ENCODE results near the gene KLK3.
"Not testable (repeated sequence)": the region's sequence is repeated elsewhere in the genome, so short reads cannot be mapped to it uniquely, and the experiment has no call there.

KLK3 gene

DNA sequence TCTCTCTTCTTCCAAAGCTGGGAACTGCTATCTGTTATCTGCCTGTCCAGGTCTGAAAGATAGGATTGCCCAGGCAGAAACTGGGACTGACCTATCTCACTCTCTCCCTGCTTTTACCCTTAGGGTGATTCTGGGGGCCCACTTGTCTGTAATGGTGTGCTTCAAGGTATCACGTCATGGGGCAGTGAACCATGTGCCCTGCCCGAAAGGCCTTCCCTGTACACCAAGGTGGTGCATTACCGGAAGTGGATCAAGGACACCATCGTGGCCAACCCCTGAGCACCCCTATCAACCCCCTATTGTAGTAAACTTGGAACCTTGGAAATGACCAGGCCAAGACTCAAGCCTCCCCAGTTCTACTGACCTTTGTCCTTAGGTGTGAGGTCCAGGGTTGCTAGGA is 5.1 kb downstream of the KLK3 start:
- no peak for DNase-seq (ENCODE audit: low read depth in 2 of 2, low spot score in 1 of 2)

DNA sequence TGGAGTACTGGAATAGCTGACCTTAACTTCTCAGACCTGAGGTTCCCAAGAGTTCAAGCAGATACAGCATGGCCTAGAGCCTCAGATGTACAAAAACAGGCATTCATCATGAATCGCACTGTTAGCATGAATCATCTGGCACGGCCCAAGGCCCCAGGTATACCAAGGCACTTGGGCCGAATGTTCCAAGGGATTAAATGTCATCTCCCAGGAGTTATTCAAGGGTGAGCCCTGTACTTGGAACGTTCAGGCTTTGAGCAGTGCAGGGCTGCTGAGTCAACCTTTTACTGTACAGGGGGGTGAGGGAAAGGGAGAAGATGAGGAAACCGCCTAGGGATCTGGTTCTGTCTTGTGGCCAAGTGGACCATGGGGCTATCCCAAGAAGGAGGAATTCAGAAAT is 6.3 kb downstream of the KLK3 start:
- DNase-seq (ENCODE audit: low read depth in 2 of 2, low spot score in 1 of 2): no peak

DNA sequence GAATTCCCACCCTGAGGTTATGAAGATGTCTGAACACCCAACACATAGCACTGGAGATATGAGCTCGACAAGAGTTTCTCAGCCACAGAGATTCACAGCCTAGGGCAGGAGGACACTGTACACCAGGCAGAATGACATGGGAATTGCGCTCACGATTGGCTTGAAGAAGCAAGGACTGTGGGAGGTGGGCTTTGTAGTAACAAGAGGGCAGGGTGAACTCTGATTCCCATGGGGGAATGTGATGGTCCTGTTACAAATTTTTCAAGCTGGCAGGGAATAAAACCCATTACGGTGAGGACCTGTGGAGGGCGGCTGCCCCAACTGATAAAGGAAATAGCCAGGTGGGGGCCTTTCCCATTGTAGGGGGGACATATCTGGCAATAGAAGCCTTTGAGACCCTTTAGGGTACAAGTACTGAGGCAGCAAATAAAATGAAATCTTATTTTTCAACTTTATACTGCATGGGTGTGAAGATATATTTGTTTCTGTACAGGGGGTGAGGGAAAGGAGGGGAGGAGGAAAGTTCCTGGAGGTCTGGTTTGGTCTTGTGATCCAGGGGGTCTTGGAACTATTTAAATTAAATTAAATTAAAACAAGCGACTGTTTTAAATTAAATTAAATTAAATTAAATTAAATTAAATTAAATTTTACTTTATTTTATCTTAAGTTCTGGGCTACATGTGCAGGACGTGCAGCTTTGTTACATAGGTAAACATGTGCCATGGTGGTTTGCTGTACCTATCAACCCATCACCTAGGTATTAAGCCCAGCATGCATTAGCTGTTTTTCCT is 7.0 kb downstream of the KLK3 start:
- no peak for DNase-seq (ENCODE audit: low read depth in 2 of 2, low spot score in 1 of 2)

DNA sequence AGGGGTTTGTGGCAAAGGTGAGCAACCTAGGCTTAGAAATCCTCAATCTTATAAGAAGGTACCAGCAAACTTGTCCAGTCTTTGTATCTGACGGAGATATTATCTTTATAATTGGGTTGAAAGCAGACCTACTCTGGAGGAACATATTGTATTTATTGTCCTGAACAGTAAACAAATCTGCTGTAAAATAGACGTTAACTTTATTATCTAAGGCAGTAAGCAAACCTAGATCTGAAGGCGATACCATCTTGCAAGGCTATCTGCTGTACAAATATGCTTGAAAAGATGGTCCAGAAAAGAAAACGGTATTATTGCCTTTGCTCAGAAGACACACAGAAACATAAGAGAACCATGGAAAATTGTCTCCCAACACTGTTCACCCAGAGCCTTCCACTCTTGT is 14.8 kb downstream of the KLK3 start:
- no peak for DNase-seq (ENCODE audit: low read depth in 2 of 2, low spot score in 1 of 2)

DNA sequence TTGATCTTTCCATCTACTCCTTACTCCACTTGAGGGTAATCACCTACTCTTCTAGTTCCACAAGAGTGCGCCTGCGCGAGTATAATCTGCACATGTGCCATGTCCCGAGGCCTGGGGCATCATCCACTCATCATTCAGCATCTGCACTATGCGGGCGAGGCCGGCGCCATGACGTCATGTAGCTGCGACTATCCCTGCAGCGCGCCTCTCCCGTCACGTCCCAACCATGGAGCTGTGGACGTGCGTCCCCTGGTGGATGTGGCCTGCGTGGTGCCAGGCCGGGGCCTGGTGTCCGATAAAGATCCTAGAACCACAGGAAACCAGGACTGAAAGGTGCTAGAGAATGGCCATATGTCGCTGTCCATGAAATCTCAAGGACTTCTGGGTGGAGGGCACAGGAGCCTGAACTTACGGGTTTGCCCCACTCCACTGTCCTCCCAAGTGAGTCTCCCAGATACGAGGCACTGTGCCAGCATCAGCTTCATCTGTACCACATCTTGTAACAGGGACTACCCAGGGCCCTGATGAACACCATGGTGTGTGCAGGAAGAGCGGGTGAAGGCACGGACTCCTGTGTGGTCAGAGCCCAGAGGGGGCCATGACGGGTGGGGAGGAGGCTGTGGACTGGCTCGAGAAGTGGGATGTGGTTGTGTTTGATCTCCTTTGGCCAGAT is 15.8 kb downstream of the KLK3 start:
- no peak for DNase-seq (ENCODE audit: low read depth in 2 of 2, low spot score in 1 of 2)

DNA sequence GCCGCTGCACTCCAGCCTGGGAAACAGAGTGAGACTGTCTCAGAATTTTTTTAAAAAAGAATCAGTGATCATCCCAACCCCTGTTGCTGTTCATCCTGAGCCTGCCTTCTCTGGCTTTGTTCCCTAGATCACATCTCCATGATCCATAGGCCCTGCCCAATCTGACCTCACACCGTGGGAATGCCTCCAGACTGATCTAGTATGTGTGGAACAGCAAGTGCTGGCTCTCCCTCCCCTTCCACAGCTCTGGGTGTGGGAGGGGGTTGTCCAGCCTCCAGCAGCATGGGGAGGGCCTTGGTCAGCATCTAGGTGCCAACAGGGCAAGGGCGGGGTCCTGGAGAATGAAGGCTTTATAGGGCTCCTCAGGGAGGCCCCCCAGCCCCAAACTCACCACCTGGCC is 18.3 kb downstream of the KLK3 start, which contains the start of gene KLK2:
TSS of gene KLK2 (plus strand) at position 384 of the 400 bp plus-strand sequence. CDS start 35 bp downstream, outside the sequence.
- DNase-seq (ENCODE audit: low read depth in 2 of 2, low spot score in 1 of 2): no peak

DNA sequence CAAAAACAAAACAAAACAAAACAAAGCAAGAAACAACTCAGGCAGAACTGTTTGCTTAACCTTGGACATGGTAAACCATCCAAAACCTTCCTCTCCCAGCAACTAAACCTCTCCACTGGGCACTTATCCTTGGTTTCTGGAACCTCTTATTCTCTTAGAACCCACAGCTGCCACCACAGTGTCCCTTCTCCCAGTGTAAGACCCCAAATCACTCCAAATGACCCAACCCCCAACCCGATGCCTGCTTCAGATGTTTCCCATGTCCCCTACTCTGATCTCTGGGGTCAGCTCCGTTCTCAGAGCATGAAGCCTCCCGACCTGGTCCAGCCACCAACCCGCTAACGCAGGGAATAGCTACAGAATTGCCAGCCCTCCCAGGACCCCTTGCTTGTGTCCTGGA is 19.5 kb downstream of the KLK3 start:
- no peak for DNase-seq (ENCODE audit: low read depth in 2 of 2, low spot score in 1 of 2)

DNA sequence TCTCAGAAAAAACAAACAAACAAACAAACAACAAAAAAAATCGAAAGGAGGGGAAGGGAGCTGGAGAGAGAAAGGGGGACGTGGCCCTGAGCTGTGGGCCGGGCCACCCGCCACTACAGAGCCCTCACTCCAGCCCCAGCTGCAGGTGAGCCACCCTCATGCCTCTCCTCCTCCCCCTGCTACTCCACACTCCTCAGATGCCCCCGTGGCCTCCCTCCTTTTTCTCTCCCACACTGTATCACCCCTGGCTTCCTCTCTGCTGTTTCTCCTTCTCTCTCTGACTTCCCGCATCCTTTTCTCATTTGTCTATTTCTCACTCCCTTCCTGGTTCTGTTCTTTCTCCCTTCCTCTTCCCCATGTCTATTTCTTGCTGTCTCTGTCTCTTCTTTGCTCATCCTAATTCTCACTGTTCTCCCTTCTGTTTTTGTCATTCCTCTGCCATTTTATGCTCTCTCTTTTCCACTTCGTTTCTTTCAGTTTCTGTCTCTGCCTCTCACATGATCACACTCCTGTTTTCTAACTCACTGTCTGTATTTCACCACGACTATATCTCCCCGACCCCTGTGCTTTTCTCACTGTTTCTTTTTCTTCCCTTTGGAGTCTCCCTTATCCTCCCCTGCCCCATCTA is 21.2 kb downstream of the KLK3 start:
- no peak for DNase-seq (ENCODE audit: low read depth in 2 of 2, low spot score in 1 of 2)

DNA sequence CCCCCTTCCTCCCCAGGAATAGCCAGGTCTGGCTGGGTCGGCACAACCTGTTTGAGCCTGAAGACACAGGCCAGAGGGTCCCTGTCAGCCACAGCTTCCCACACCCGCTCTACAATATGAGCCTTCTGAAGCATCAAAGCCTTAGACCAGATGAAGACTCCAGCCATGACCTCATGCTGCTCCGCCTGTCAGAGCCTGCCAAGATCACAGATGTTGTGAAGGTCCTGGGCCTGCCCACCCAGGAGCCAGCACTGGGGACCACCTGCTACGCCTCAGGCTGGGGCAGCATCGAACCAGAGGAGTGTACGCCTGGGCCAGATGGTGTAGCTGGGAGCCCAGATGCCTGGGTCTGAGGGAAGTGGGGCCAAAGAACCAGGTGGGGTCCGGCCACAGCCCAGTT is 21.7 kb downstream of the KLK3 start:
- no peak for DNase-seq (ENCODE audit: low read depth in 2 of 2, low spot score in 1 of 2)

DNA sequence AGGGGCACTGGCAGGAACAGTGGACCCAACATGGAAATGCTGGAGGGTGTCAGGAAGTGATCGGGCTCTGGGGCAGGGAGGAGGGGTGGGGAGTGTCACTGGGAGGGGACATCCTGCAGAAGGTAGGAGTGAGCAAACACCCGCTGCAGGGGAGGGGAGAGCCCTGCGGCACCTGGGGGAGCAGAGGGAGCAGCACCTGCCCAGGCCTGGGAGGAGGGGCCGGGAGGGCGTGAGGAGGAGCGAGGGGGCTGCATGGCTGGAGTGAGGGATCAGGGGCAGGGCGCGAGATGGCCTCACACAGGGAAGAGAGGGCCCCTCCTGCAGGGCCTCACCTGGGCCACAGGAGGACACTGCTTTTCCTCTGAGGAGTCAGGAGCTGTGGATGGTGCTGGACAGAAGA is 22.6 kb downstream of the KLK3 start:
- DNase-seq (ENCODE audit: low read depth in 2 of 2, low spot score in 1 of 2): no peak

DNA sequence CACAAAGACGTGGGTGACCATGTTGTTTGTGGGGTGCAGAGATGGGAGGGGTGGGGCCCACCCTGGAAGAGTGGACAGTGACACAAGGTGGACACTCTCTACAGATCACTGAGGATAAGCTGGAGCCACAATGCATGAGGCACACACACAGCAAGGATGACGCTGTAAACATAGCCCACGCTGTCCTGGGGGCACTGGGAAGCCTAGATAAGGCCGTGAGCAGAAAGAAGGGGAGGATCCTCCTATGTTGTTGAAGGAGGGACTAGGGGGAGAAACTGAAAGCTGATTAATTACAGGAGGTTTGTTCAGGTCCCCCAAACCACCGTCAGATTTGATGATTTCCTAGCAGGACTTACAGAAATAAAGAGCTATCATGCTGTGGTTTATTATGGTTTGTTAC is 24.1 kb downstream of the KLK3 start:
- DNase-seq (ENCODE audit: low read depth in 2 of 2, low spot score in 1 of 2): no peak

DNA sequence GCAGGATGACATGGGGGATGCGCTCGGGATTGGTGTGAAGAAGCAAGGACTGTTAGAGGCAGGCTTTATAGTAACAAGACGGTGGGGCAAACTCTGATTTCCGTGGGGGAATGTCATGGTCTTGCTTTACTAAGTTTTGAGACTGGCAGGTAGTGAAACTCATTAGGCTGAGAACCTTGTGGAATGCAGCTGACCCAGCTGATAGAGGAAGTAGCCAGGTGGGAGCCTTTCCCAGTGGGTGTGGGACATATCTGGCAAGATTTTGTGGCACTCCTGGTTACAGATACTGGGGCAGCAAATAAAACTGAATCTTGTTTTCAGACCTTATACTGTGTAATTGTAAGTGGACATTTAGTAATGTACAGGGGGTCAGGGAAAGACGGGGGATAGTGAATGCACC is 25.5 kb downstream of the KLK3 start:
- DNase-seq (ENCODE audit: low read depth in 2 of 2, low spot score in 1 of 2): no peak

DNA sequence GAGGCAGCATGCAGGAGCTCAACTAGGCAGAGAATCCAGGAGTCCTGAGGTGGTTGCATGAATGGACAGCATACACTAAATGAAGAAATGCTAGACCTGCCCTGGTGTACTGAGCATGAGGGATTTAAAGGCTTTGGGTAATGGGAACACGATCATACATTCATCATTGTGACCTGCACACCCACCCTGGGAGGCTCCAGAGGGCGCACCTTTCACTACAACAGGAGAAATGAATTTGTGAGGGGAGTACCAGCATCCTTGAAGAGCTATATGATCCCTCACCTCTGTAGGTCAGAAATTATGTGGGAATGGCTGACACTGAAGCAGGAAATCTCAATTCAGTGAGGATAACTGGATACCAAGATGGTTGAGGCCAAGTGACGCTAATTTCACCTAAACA is 27.5 kb downstream of the KLK3 start:
- no peak for DNase-seq (ENCODE audit: low read depth in 2 of 2, low spot score in 1 of 2)

DNA sequence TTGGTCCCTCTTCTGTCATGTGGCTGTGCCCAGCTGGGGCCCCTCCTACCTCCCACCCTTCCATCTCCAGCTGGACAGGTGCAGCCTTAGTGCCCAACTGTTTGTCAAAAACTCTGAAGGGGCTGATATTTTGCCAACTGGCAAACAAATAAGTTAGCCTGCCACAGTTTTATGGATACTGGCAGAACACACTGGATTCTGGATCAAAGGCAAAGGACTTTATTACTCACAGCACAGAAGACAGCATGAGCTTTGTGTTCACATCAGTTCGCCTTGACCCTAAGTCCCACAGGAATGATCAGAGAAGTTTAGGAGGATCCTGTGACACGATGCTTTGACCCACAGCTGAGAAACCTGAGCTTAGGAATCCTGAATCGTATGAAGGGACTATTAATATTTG is 34.9 kb downstream of the KLK3 start:
- no peak for DNase-seq (ENCODE audit: low read depth in 2 of 2, low spot score in 1 of 2)

DNA sequence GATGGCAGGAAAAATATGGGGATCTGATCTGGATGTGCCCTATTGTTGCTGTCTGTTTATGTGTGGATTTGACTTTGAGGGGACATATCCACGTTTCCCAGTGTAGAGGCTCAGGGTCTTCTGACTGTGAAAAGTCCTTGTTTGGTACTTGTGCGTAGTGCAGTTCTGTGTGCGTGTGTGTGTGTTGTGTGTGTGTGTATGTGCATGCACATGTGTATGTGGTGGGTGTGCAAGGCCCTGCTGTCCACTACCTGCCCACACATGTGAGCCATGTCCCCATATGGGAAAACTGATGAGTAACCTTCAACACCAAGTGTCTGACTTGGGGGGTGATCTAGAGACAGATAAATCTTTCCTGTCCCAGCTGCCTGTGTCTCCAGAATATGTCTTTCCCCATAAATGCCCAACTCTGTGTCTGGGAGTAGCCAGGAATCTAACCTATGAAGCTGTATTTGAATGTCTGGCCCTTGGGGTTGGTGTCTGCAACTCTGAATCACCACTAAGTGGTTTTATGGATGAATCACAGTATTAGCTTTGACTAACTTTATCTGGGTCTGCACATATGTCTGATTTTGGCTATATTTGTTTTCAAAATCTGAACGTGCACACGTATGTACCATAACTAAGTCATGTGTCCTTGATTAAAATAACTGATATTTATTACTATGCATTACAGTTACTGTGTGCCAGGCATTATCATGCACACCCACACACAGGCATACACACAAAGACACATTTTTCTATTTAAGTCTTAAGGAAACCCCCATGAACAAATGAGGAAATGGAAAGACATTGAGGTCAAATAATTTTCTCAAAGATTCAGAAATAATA is 35.9 kb downstream of the KLK3 start:
- no peak for DNase-seq (ENCODE audit: low read depth in 2 of 2, low spot score in 1 of 2)

DNA sequence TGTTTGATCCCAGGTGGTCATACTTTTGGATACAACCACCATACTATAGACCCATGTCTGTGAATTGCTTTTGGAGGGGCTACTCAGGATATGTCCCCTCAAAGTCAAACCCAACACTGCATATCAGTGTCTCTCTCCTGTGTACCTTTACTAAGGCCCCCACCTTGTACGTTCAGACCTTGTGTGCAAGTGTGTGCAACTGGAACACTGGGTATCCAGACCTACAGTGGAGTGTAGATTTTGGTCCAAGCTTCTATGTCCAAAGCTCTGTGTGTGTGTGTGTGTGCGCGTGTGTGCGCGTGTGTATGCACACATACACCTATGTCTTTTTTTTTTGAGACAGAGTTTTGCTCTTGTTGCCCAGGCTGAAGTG is 36.5 kb downstream of the KLK3 start:
- DNase-seq (ENCODE audit: low read depth in 2 of 2, low spot score in 1 of 2): no peak

DNA sequence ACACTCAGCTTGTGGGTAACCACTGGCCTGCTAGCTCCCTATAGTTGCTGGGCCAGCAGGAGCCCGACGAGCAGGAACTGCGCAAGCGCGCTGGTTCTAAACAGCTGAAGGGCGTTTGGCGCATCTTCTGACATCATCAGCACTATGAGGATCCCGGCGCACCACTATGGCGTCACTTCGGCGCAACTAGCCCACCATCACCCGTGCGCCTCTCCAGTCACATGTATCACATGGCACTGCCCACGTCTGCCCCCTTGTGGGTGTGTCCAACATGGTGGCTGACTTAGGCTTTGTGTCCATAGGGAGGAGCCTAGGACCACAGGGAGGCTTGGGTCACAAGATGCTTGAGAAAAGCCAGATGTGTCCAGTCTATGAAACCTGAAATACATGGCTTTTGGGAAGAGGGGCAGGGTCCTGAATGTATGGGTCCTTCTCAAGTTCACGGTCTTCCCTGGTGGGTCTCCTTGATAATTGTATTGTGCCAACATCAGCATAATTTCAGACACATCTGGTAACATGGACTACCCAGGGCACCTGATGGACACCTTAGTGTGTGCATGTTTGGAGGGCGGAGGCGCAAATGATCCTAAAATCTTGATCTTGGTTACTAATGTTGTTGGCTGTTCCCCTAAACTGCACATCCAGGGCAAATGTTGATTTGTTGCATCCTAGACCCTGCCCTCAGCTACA is 38.5 kb downstream of the KLK3 start:
- DNase-seq (ENCODE audit: low read depth in 2 of 2, low spot score in 1 of 2): no peak

DNA sequence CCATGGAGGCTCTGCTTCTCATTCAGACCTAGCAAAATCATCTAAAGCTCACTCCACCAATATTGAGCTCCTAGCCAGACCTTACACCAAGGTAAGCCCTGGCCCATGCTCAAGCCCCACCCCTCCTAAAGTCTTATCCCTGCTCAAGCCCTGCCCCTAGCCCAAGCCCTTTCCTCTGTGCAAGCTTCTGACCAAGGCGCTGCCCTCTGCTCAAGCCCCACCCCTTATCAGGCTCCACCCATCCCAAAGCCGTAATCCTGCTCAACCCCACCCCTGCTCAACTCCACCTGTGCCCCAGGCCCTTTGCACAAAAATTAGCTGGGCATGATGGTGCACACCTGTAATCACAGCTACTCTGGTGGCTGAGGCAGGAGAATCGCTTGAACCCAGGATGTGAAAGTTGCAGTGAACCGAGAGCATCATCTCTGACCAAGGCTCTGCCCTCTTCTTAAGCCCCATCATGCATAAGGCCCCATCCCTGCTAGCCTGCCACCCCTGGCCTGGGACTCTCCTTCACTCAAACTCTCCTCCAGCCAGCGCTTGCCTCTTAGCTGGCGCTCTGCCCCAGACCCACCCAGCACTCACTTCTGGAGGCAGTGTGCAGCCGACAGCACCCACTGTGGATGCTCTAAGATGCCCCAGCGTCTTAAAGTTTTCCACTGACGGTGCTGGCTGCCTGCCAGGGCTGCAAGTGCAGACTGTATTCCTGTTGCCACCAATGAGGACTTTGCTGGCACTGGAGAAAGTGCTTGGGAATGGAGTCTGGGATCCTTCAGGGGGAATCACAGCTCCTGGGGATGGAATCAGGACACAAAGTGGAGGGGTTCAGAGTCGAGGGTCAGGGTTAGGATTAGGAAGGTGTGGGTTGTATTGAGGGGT is 40.0 kb downstream of the KLK3 start:
- DNase-seq (ENCODE audit: low read depth in 2 of 2, low spot score in 1 of 2): no peak

DNA sequence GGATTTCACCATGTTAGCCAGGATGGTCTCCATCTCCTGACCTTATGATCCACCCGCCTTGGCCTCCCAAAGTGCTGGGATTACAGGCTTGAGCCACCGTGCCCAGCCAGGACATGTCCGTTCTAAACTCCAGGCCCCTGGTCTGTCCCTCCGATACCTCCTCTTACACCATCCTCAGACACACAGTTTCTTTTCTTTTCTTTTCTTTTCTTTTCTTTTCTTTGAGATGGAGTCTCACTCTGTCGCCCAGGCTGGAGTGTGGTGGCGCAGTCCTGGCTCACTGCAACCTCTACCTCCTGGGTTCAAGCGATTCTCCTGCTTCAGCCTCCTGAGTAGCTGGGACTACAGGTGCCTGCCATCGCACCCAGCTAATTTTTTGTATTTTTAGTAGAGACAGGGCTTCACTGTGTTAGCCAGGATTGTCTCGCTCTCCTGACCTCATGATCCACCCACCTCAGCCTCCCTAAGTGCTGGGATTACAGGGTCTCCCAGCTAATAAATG is 41.4 kb downstream of the KLK3 start:
- DNase-seq (ENCODE audit: low read depth in 2 of 2, low spot score in 1 of 2): not testable (repeated sequence)

Data from stimulated activated CD8-positive, alpha-beta memory T cell treated with anti-CD3 and anti-CD28 coated beads, Interleukin-4, amount 100 ng/mL, for 1 hour (primary cell).